Loucy (cell line): Measurements from ENCODE around the gene MPRIP.

Experiments used
- H2AFZ ChIP-seq: fragments of 200-600 bp; sonication (generic); 2 replicates; pipeline ENCODE4 v1.6.0; 2016; ENCODE audit warnings: antibody characterized with exemption, mild to moderate bottlenecking, low read length, moderate library complexity
- H3F3A ChIP-seq: fragments of 200-600 bp; 2 replicates; pipeline ENCODE4 v1.6.0; 2016; ENCODE audit warnings: antibody characterized with exemption, low read depth, mild to moderate bottlenecking
- H3K27me3 ChIP-seq: fragments of 200-600 bp; sonication (generic); 2 replicates; pipeline ENCODE4 v1.6.1; 2014; ENCODE audit warnings: low read length, mild to moderate bottlenecking; ENCODE audit not compliant: insufficient read depth, poor library complexity, severe bottlenecking
- H3K36me3 ChIP-seq: fragments of 200-600 bp; sonication (generic); 2 replicates; pipeline ENCODE4 v1.6.1; 2016; ENCODE audit warnings: low read length; ENCODE audit not compliant: insufficient read depth
- H3K4me1 ChIP-seq: fragments of 200-600 bp; sonication (generic); 2 replicates; pipeline ENCODE4 v1.5.1; 2014; ENCODE audit warnings: low read length, mild to moderate bottlenecking; ENCODE audit not compliant: insufficient read depth, poor library complexity, severe bottlenecking
- H3K4me2 ChIP-seq: fragments of 200-600 bp; sonication (generic); 2 replicates; pipeline ENCODE4 v1.6.0; 2014; ENCODE audit warnings: antibody characterized with exemption, low read length, low read depth, mild to moderate bottlenecking; ENCODE audit not compliant: poor library complexity, severe bottlenecking
- H3K4me3 ChIP-seq: fragments of 200-600 bp; sonication (generic); 2 replicates; pipeline ENCODE4 v1.5.1; 2014; ENCODE audit warnings: low read length, mild to moderate bottlenecking, mixed read lengths; ENCODE audit not compliant: poor library complexity, severe bottlenecking
- H3K79me2 ChIP-seq: fragments of 200-600 bp; sonication (generic); 2 replicates; pipeline ENCODE4 v1.6.1; 2014; ENCODE audit warnings: low read length; ENCODE audit not compliant: insufficient read depth
- H3K9ac ChIP-seq: fragments of 200-600 bp; sonication (generic); 2 replicates; pipeline ENCODE4 v1.6.0; 2014; ENCODE audit warnings: mild to moderate bottlenecking, low read depth, low read length, moderate library complexity; ENCODE audit not compliant: poor library complexity, severe bottlenecking
- H3K9me2 ChIP-seq: fragments of 200-600 bp; sonication (generic); replicated peaks from 2 replicates; pipeline ENCODE4 v1.6.1; 2016; ENCODE audit warnings: low read depth, low read length, mixed read lengths
- H3K9me3 ChIP-seq: fragments of 200-600 bp; sonication (generic); 2 replicates; pipeline ENCODE4 v1.6.1; 2014; ENCODE audit warnings: mild to moderate bottlenecking, antibody characterized with exemption, low read length, low read depth; ENCODE audit not compliant: insufficient read depth
- H4K20me1 ChIP-seq: fragments of 200-600 bp; sonication (generic); 2 replicates; pipeline ENCODE4 v1.6.0; 2014; ENCODE audit warnings: antibody characterized with exemption, low read length, mild to moderate bottlenecking; ENCODE audit not compliant: insufficient read depth, poor library complexity, severe bottlenecking
- EZH2phosphoT487 ChIP-seq: fragments of 200-600 bp; IDR thresholded peaks from 2 replicates; pipeline ENCODE4 v1.6.1; 2018; ENCODE audit warnings: antibody characterized with exemption, mild to moderate bottlenecking, moderate library complexity, borderline replicate concordance
- TF ChIP-seq, protein P1 (sequence below): fragments of 200-600 bp; sonication (generic); conservative IDR thresholded peaks from 2 replicates; pipeline ENCODE4 v1.5.1; 2014; ENCODE audit warnings: mild to moderate bottlenecking, antibody characterized with exemption, low read length

Gene MPRIP

DNA sequence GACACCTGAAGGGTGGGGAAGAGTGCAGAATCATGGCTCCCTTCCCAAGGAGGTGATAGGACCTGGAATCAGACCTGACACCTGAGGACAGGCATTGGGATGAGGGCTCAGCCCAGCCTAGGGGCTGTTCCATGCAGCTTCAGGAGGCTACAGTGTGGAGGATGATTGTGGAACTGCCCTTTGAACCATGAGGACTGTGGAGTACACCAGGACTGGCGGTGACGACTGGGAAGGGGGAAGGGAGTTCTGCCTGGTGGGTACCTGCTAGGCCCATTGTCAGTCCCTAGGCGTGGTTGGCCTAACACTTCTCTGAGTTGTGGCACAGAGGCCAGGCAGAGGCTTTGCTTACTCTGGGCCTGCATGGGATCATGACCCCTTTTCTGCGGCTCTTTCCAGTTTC is 76.1 kb downstream of the MPRIP start:
- H3K9ac ChIP-seq, result peak overlapping the region; percentile 13
- H3K79me2 ChIP-seq, result peaks cover 90% of the 10 kb centered on the region
- H4K20me1 ChIP-seq, result peaks cover 35% of the 10 kb centered on the region

DNA sequence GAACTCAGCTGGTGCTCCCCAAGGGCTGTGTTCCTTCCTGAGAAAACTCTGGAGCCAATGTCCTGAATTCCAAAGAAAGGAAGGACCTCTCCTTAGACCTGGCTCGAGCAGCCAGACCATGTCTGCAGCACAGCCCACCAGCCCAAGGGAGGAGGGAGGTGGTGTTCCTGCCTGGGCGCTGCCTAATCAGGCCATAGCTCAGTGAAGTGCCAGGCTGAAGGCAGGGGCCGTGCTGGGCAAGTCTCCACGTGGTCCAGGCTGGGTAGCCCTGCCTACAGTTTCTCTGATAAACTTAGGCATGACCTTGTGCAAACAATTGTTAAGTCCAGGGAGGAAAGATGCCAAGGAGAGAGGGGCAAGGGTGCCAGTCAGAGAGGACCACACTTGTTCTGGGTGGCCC is 76.8 kb downstream of the MPRIP start:
- Histone ChIP-seq H3K36me3 (no peaks in the 10 kb centered on the region; the same call in 1 of the 2 replicates), H3K4me2 (no peak overlapping the region), H3K79me2 (peaks cover 91% of the 10 kb centered on the region), H4K20me1 (peaks cover 35% of the 10 kb centered on the region), H2AFZ (no peak overlapping the region), H3K9ac (peak overlapping the region; percentile 13), H3K9me3 (no peaks in the 10 kb centered on the region), H3K27me3 (no peaks in the 10 kb centered on the region), H3F3A (no peaks in the 10 kb centered on the region), H3K4me1 (peaks cover 34% of the 10 kb centered on the region), H3K4me3 (no peak overlapping the region), H3K9me2 (no peaks in the 10 kb centered on the region)
- TF ChIP-seq EZH2phosphoT487, result no peak
- TF ChIP-seq, protein P1, sequence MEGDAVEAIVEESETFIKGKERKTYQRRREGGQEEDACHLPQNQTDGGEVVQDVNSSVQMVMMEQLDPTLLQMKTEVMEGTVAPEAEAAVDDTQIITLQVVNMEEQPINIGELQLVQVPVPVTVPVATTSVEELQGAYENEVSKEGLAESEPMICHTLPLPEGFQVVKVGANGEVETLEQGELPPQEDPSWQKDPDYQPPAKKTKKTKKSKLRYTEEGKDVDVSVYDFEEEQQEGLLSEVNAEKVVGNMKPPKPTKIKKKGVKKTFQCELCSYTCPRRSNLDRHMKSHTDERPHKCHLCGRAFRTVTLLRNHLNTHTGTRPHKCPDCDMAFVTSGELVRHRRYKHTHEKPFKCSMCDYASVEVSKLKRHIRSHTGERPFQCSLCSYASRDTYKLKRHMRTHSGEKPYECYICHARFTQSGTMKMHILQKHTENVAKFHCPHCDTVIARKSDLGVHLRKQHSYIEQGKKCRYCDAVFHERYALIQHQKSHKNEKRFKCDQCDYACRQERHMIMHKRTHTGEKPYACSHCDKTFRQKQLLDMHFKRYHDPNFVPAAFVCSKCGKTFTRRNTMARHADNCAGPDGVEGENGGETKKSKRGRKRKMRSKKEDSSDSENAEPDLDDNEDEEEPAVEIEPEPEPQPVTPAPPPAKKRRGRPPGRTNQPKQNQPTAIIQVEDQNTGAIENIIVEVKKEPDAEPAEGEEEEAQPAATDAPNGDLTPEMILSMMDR, result no peak

More for the DNA sequence above, 76.1 kb downstream of the MPRIP start:
- TF ChIP-seq, protein P1, result no peak
- no peak for TF ChIP-seq EZH2phosphoT487
- H3K9me2 ChIP-seq, result no peaks in the 10 kb centered on the region
- H3K36me3 ChIP-seq, result no peaks in the 10 kb centered on the region
- no peak overlapping the region for H3K4me3 ChIP-seq
- no peaks in the 10 kb centered on the region for H3K9me3 ChIP-seq
- peaks cover 36% of the 10 kb centered on the region for H3K4me1 ChIP-seq
- no peaks in the 10 kb centered on the region for H3K27me3 ChIP-seq
- H3F3A ChIP-seq, result no peaks in the 10 kb centered on the region
- no peak overlapping the region for H2AFZ ChIP-seq
- H3K4me2 ChIP-seq, result no peak overlapping the region

DNA sequence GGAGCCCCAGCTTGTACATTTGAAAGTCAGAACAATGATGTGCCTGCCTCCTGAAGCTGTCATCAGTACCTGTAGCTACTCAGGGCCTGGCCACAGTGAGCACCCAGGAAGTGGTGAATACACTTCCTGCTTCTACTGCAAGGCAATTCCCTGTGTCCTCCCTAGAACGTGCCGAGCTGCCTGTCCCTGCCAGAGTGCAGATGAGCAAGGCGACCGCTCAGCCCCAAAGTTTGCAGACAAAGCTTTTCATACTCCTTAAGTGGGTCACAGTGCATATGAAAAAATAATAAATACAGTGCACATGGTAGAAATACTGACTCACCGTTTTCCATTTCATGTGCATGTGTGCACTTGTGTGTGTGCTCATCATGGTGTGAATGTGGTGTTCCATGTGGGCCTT is 77.3 kb downstream of the MPRIP start:
- Histone ChIP-seq H3K27me3 (no peaks in the 10 kb centered on the region), H3K9me3 (no peaks in the 10 kb centered on the region), H3K4me2 (no peak overlapping the region), H4K20me1 (peaks cover 32% of the 10 kb centered on the region), H3F3A (no peaks in the 10 kb centered on the region), H3K4me3 (no peak overlapping the region), H3K9me2 (no peaks in the 10 kb centered on the region), H3K4me1 (peaks cover 30% of the 10 kb centered on the region), H3K79me2 (peaks cover 91% of the 10 kb centered on the region), H3K36me3 (no peaks in the 10 kb centered on the region; the same call in 1 of the 2 replicates), H3K9ac (peak overlapping the region; percentile 13), H2AFZ (no peak overlapping the region)
- TF ChIP-seq EZH2phosphoT487, result no peak
- TF ChIP-seq, protein P1, result no peak
